Transverse colon (tissue), 3 donors: ENCODE data around the gene PCDH8.

ENCODE experiments used
- EP300 ChIP-seq: sonication (generic); formaldehyde crosslinking; IDR thresholded peaks from one replicate; pipeline ENCODE4 v1.6.1; 2017; ENCODE audit warnings: antibody characterized with exemption, low read depth
- POLR2A ChIP-seq: fragments of 450-650 bp; IDR thresholded peaks from one replicate; pipeline ENCODE4 v1.6.1; 2016; ENCODE audit warnings: antibody characterized with exemption, mild to moderate bottlenecking, moderate library complexity
- TF ChIP-seq, protein P1 (sequence below), 5 experiments: fragments of 200-600 bp in 3 of 5; fragments of 450-650 bp in 2 of 5; sonication (generic) in 3 of 5; IDR thresholded peaks; 1 replicate in 2 of 5; 2 replicates in 3 of 5; pipeline ENCODE4 v1.5.1; 2016 to 2017; ENCODE audit warnings: antibody characterized with exemption in 5 of 5, inconsistent platforms in 3 of 5, mild to moderate bottlenecking in 2 of 5, moderate library complexity in 1 of 5

DNA sequence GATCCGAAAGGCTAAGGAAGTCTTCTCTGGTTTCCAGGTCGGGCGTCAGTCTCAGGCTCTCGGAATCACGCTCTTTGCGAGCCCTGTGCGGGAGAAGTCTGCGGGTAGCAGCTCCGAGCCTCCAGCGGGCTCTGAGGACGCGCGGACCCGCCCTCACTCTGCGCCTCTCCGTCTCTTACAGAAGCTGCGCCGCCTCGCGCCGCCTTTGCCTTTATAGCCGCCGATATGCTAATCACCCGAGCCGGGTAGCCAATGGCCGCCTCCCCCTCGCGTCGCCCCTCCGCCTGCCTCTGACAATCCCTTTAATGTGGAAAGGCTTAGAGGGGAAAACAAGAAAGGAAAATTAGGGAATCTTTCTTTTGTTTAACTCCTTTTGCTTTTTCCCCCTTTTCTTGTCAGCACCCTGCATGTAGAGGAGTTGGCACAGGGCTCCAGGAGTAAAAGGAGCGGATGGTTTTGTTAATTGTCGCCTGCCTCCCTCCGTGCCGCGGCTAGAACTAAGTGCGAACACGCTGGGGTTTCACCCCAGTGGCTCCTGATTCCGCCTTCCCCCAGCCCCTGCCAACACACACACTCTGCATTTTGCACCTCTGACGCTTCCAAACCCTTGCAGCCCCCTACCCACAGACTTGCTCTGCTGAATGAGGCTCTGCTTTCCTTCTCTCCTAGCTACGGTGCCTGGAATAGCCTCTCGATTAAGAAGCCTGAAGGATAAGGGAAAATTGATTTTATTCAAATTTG, at the start of gene PCDH8:
- TF ChIP-seq, protein P1, sequence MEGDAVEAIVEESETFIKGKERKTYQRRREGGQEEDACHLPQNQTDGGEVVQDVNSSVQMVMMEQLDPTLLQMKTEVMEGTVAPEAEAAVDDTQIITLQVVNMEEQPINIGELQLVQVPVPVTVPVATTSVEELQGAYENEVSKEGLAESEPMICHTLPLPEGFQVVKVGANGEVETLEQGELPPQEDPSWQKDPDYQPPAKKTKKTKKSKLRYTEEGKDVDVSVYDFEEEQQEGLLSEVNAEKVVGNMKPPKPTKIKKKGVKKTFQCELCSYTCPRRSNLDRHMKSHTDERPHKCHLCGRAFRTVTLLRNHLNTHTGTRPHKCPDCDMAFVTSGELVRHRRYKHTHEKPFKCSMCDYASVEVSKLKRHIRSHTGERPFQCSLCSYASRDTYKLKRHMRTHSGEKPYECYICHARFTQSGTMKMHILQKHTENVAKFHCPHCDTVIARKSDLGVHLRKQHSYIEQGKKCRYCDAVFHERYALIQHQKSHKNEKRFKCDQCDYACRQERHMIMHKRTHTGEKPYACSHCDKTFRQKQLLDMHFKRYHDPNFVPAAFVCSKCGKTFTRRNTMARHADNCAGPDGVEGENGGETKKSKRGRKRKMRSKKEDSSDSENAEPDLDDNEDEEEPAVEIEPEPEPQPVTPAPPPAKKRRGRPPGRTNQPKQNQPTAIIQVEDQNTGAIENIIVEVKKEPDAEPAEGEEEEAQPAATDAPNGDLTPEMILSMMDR (IDR thresholded peaks at IDR 0.05): no peak
- TF ChIP-seq POLR2A (no peak), EP300 (no peak)
